HCT116 (cell line): Measurements from ENCODE around the gene NXN. TPM values are rescaled to one million over a fixed set of nuclear protein-coding genes. Genes with fewer than 3 reads are reported as not detected.

Experiments
- ATAC-seq: fragments of 200-7000 bp; cut with Tn5 transposase; 2 replicates; pipeline ENCODE4 v1.9.1; 2020; ENCODE audit warnings: mild to moderate bottlenecking, moderate library complexity
- BruUV-seq: library from RNA; stranded (reverse); fragments of 400-500 nt; replicated peaks from 2 replicates; lab custom pipeline; 2021; lab: Mats Ljungman, UMichigan
- CTCF ChIA-PET: fragments of 300-600 bp; sonication (Branson Sonifier 250); formaldehyde crosslinking; loops from one replicate; lab custom pipeline; 2021; ENCODE audit warnings: antibody characterized with exemption; lab: Charles Lee
- POLR2A ChIA-PET: fragments of 300-600, 350-600 bp; sonication (Branson Sonifier 250); formaldehyde crosslinking; loops from one replicate; lab custom pipeline; 2021; ENCODE audit warnings: antibody characterized with exemption; lab: Charles Lee
- RAD21 ChIA-PET, 2 experiments: fragments of 300-600 bp; sonication (Branson Sonifier 250); formaldehyde crosslinking; loops; one replicate each; lab custom pipeline; 2023; ENCODE audit warnings: low total read pairs in 2 of 2; ENCODE audit not compliant: uncharacterized antibody in 2 of 2, unreplicated experiment in 2 of 2, low non-redundant PET in 1 of 2; lab: Charles Lee
- DNase-seq: peaks from one replicate; pipeline ENCODE4 v3.0.0-alpha.2; 2010; ENCODE audit warnings: low read depth, low spot score
- H2AFZ ChIP-seq: fragments of 200-600 bp; shearing (Covaris generic), sonication (generic); 2 replicates; pipeline ENCODE4 v1.6.1; 2017; ENCODE audit warnings: low read depth, mixed run types, mixed read lengths, antibody characterized with exemption, low read length; ENCODE audit not compliant: poor library complexity, severe bottlenecking
- H3K27ac ChIP-seq: 2 replicates; pipeline ENCODE4 v1.5.1; 2012; ENCODE audit warnings: low read depth, low read length
- H3K27me3 ChIP-seq: fragments of 200-600 bp; sonication (generic); 2 replicates; pipeline ENCODE4 v1.6.1; 2016; ENCODE audit warnings: mixed run types, low read length, mixed read lengths; ENCODE audit not compliant: insufficient read depth
- H3K36me3 ChIP-seq, 2 experiments: fragments of 200-500 bp in 1 of 2; fragments of 200-600 bp in 1 of 2; sonication (Bioruptor generic) in 1 of 2; sonication (generic) in 1 of 2; 2 replicates each; pipeline versions ENCODE4 v1.5.1 to v1.6.1; 2014 to 2016; ENCODE audit warnings: low read length in 2 of 2, inconsistent platforms in 1 of 2, mixed read lengths in 1 of 2, mixed run types in 1 of 2; ENCODE audit not compliant: insufficient read depth in 2 of 2, control insufficient read depth in 1 of 2
- H3K4me1 ChIP-seq, 2 experiments: fragments of 200-600 bp in 1 of 2; sonication (generic) in 1 of 2; 2 replicates each; pipeline versions ENCODE4 v1.5.1 to v1.6.1; 2012 to 2017; ENCODE audit warnings: low read length in 2 of 2, inconsistent platforms in 1 of 2, mild to moderate bottlenecking in 1 of 2, mixed read lengths in 1 of 2, mixed run types in 1 of 2, moderate library complexity in 1 of 2; ENCODE audit not compliant: insufficient read depth in 2 of 2, control insufficient read depth in 1 of 2
- H3K4me2 ChIP-seq: fragments of 200-600 bp; sonication (generic); 2 replicates; pipeline ENCODE4 v1.6.1; 2017; ENCODE audit warnings: mixed run types, low read length, mixed read lengths
- H3K4me3 ChIP-seq, 2 experiments: fragments of 200-600 bp in 1 of 2; sonication (generic) in 1 of 2; replicated peaks in 1 of 2; 2 replicates each; pipeline ENCODE4 v1.5.1; 2011 to 2016; ENCODE audit warnings: low read length in 2 of 2, control low read depth in 1 of 2, low read depth in 1 of 2, mild to moderate bottlenecking in 1 of 2, mixed read lengths in 1 of 2, mixed run types in 1 of 2
- H3K79me2 ChIP-seq: fragments of 200-600 bp; sonication (generic); 2 replicates; pipeline ENCODE4 v1.6.1; 2017; ENCODE audit warnings: mild to moderate bottlenecking, mixed run types, low read length, moderate library complexity, mixed read lengths; ENCODE audit not compliant: insufficient read depth
- H3K9ac ChIP-seq: fragments of 200-600 bp; sonication (generic); 2 replicates; pipeline ENCODE4 v1.6.1; 2016; ENCODE audit warnings: low read length, mixed read lengths
- H3K9me2 ChIP-seq: fragments of 200-600 bp; sonication (generic), shearing (Covaris generic); 2 replicates; pipeline ENCODE4 v1.6.1; 2017; ENCODE audit warnings: mixed run types, mild to moderate bottlenecking, moderate library complexity; ENCODE audit not compliant: insufficient read depth
- H3K9me3 ChIP-seq, 2 experiments: fragments of 200-500 bp in 1 of 2; fragments of 200-600 bp in 1 of 2; sonication (Bioruptor generic) in 1 of 2; sonication (generic) in 1 of 2; 2 replicates each; pipeline ENCODE4 v1.6.1; 2014 to 2017; ENCODE audit warnings: low read length in 2 of 2, mixed read lengths in 2 of 2, inconsistent platforms in 1 of 2, low read depth in 1 of 2, mild to moderate bottlenecking in 1 of 2, mixed run types in 1 of 2, moderate library complexity in 1 of 2; ENCODE audit not compliant: control insufficient read depth in 1 of 2, insufficient read depth in 1 of 2
- H4K20me1 ChIP-seq: fragments of 200-600 bp; sonication (generic), shearing (Covaris generic); 2 replicates; pipeline ENCODE4 v1.6.1; 2017; ENCODE audit warnings: mixed run types, mild to moderate bottlenecking, moderate library complexity; ENCODE audit not compliant: insufficient read depth
- ATF3 ChIP-seq: IDR thresholded peaks from 2 replicates; pipeline ENCODE4 v1.6.1; 2012
- CBX3 ChIP-seq: IDR thresholded peaks from 2 replicates; pipeline ENCODE4 v1.6.1; 2012; ENCODE audit warnings: low read depth
- CEBPB ChIP-seq: IDR thresholded peaks from 2 replicates; pipeline ENCODE4 v1.6.1; 2012; ENCODE audit warnings: low read depth
- CTCF ChIP-seq, 3 experiments: fragments of 200-600 bp in 1 of 3; sonication (generic) in 1 of 3; IDR thresholded peaks in 2 of 3; conservative IDR thresholded peaks in 1 of 3; 2 replicates each; pipeline ENCODE4 v1.5.1; 2012 to 2017; ENCODE audit warnings: low read depth in 2 of 3, low read length in 2 of 3, antibody characterized with exemption in 1 of 3, borderline replicate concordance in 1 of 3, control low read depth in 1 of 3, mild to moderate bottlenecking in 1 of 3, mixed read lengths in 1 of 3, mixed run types in 1 of 3, moderate library complexity in 1 of 3; ENCODE audit not compliant: insufficient read depth in 1 of 3
- EGR1 ChIP-seq: IDR thresholded peaks from 2 replicates; pipeline ENCODE4 v1.6.1; 2012; ENCODE audit warnings: low read depth
- ELF1 ChIP-seq: IDR thresholded peaks from 2 replicates; pipeline ENCODE4 v1.6.1; 2012; ENCODE audit warnings: low read depth, borderline replicate concordance
- EZH2 ChIP-seq: fragments of 200-600 bp; sonication (generic); IDR thresholded peaks from 2 replicates; pipeline ENCODE4 v1.6.1; 2017; ENCODE audit warnings: antibody characterized with exemption, mixed run types
- FOSL1 ChIP-seq: IDR thresholded peaks from 2 replicates; pipeline ENCODE4 v1.6.1; 2012; ENCODE audit warnings: low read depth
- JUND ChIP-seq: IDR thresholded peaks from 2 replicates; pipeline ENCODE4 v1.6.1; 2012
- MAX ChIP-seq: IDR thresholded peaks from 2 replicates; pipeline ENCODE4 v1.6.1; 2012
- POLR2A ChIP-seq: IDR thresholded peaks from 2 replicates; pipeline ENCODE4 v1.7.0; 2011; ENCODE audit warnings: borderline replicate concordance; ENCODE audit not compliant: insufficient read depth, insufficient read length; ENCODE audit errors: extremely low read depth
- POLR2AphosphoS5 ChIP-seq: IDR thresholded peaks from 2 replicates; pipeline ENCODE4 v1.6.1; 2011; ENCODE audit warnings: mild to moderate bottlenecking, low read depth, low read length, moderate library complexity
- RAD21 ChIP-seq: IDR thresholded peaks from 2 replicates; pipeline ENCODE4 v1.6.1; 2012; ENCODE audit warnings: low read depth, mild to moderate bottlenecking
- REST ChIP-seq: IDR thresholded peaks from 2 replicates; pipeline ENCODE4 v1.6.1; 2012; ENCODE audit warnings: low read depth
- SP1 ChIP-seq: IDR thresholded peaks from 2 replicates; pipeline ENCODE4 v1.6.1; 2012; ENCODE audit warnings: low read depth
- SRF ChIP-seq: IDR thresholded peaks from 2 replicates; pipeline ENCODE4 v1.6.1; 2012; ENCODE audit warnings: low read depth
- YY1 ChIP-seq: IDR thresholded peaks from 2 replicates; pipeline ENCODE4 v1.6.1; 2011; ENCODE audit warnings: low read length, low read depth, moderate library complexity, mild to moderate bottlenecking; ENCODE audit not compliant: insufficient replicate concordance; ENCODE audit errors: extremely low read depth
- ZBTB33 ChIP-seq: IDR thresholded peaks from 2 replicates; pipeline ENCODE4 v1.6.1; 2011; ENCODE audit warnings: mild to moderate bottlenecking, low read length, moderate library complexity; ENCODE audit not compliant: insufficient replicate concordance; ENCODE audit errors: extremely low read depth
- ZNF274 ChIP-seq: fragments of 200-500 bp; sonication (Bioruptor generic); IDR thresholded peaks from 2 replicates; pipeline ENCODE4 v1.6.1; 2014; ENCODE audit warnings: mild to moderate bottlenecking, low read depth, low read length, inconsistent platforms
- intact Hi-C: fragments of 100-400 bp; cut with micrococcal nuclease; formaldehyde crosslinking; loops from 2 replicates; pipeline ENCODE4 v1.10.0; 2022
- total RNA-seq: library from RNA; stranded (reverse); gene quantifications from one replicate; pipeline ENCODE4 v1.2.1, GENCODE V29; 2021; ENCODE audit not compliant: unreplicated experiment

NXN gene
- total RNA-seq, 1 experiment from 2014 or later, result 83.7 TPM

- Histone ChIP-seq H3K4me1 (no peaks in the 10 kb centered on the region), H2AFZ (no peak overlapping the region), H4K20me1 (no peaks in the 10 kb centered on the region), H3K9ac (no peak overlapping the region), H3K36me3 (no peaks in the 10 kb centered on the region), H3K4me2 (no peak overlapping the region), H3K27me3 (no peaks in the 10 kb centered on the region), H3K27ac (no peak overlapping the region), H3K79me2 (no peaks in the 10 kb centered on the region), H3K4me3 (no peak overlapping the region), H3K9me2 (no peaks in the 10 kb centered on the region), H3K9me3 (no peaks in the 10 kb centered on the region)
- BruUV-seq, result no TSS peak
- RAD21 ChIA-PET, result no interaction called here
- POLR2A ChIA-PET, result no interaction called here
- no peak for DNase-seq
- intact Hi-C loops, result no loop called here
- CTCF ChIA-PET, result no interaction called here
- ATAC-seq, result no peak
- TF ChIP-seq POLR2AphosphoS5 (no peak), ZBTB33 (no peak), FOSL1 (no peak), YY1 (no peak), MAX (no peak), EGR1 (no peak), SP1 (no peak), CTCF (IDR thresholded peaks at IDR 0.05 in 2 of 3, conservative IDR thresholded peaks at IDR 0.05 in 1 of 3; ENCODE audit: borderline replicate concordance in 1 of 3, insufficient read depth in 1 of 3, low read depth in 2 of 3, low read length in 2 of 3) (no peak), CBX3 (no peak), RAD21 (no peak), ATF3 (no peak), CEBPB (no peak), EZH2 (no peak), REST (no peak), SRF (no peak), JUND (no peak), ELF1 (no peak), POLR2A (no peak), ZNF274 (no peak)
Observed at GRCh38 chr17:1022278-1023024, 42.9 kb upstream of the NXN start.
